NK-92 (cell line): ENCODE results near the gene MYO1D.
"Not testable (repeated sequence)": the region's sequence is repeated elsewhere in the genome, so short reads cannot be mapped to it uniquely, and the experiment has no call there.

Experiments
- DNase-seq: peaks from one replicate; lab custom pipeline; 2025; ENCODE audit not compliant: unreplicated experiment; lab: John Stamatoyannopoulos, UW

Gene MYO1D

DNA sequence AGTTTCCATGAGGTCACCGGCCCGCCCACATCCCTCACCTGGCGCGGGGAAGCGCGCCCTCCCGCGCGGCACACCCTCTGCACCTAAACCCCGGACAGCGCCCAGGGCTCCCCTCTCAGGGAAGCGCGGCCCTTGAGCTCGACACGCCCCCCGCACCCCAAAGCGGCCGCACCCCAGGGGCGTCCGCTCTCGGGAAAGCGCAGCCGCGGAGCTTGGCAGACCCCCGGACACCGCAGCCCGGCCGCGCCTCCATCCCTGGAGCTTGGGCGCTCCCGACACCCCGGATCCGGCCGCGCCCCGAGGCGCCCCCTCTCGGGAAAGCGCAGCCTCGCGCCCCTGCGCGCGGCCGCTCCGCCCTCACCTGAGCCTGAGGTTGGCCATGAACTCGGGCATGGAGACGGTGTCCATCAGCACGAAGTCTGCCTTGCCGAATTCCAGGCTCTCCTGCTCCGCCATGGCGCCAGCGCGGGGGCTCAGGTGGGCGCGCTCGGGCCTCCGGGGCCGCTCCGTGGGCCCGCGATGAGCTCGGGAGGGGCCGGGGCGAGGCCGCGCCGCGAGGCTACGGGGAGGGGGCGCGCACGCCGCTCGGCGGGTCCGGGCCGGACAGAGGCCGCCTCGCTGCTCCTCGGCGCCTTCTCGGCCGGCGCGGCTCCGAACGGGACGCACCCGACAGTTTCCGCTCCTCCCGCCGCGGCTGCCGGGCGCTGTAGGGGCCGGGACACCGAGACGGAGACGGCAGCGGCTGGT is at the start of gene MYO1D:
Gene MYO1D (minus strand): TSS at position 708 of the 747 bp plus-strand sequence. CDS start 252 bp downstream, at position 456.
- DNase-seq = no peak

DNA sequence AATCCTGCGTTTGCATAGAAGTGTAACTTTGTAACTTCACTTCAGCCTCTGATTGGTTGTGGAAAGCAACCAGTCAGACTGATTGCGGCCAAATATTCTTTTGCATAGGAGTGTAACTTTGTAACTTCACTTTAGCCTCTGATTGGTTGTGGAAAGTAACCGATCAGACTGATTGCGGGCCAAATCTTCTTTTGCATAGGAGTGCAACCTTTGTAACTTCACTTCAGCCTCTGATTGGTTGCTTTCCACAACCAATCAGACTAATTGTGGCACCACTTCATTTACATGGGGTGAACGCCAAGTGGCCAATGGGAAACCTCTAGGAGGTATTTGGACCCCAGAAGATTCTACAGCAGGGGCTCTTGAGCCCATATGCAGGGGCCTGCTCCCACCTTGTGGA is 49.3 kb upstream of the MYO1D start:
- DNase-seq = no peak

GRCh38 chr17:32923905-32924304 is 47.0 kb upstream of the MYO1D start:
- not testable (repeated sequence) for DNase-seq

- DNase-seq = no peak
Measured at GRCh38 chr17:32921017-32921416, 44.1 kb upstream of the MYO1D start.

DNA sequence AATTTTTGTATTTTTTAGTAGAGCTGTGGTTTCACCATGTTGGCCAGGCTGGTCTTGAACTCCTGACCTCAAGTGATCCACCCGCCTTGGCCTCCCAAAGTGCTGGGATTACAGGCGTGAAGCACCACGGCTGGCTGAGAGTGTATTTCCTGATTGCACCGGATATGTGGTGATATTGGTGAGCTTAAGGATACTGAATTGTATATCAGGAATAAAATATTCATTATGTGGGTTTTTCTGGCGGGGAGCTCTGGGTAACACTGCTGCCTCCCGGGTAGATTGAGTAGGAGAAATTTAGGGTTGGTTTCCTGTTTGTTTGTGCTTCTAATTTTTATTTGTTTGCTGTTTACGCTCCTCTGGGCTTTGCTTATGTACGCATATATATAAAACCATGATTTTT is 43.4 kb upstream of the MYO1D start:
- DNase-seq = no peak

- DNase-seq = not testable (repeated sequence)
Measured at GRCh38 chr17:32919876-32920275, 43.0 kb upstream of the MYO1D start.

DNA sequence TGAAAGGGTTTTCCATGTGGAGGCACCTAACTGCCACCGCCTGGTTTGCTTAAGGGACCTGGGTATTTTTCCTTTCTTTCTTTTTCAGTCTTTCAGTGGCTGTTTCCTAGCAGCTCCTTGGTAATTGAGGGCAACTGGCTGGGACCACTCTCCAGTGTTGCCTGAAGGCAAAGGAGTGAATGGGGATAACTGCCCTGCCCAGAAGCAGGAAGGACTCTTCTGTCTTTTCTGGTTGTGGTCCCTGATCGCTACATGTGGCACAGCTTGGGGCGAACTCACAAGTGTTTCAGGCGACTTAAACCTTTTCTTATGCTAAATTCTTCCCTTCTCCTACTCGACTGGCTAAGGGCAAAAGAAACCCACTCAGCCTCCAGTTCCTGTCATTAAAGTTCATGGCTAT is 40.9 kb upstream of the MYO1D start:
- no peak for DNase-seq

DNA sequence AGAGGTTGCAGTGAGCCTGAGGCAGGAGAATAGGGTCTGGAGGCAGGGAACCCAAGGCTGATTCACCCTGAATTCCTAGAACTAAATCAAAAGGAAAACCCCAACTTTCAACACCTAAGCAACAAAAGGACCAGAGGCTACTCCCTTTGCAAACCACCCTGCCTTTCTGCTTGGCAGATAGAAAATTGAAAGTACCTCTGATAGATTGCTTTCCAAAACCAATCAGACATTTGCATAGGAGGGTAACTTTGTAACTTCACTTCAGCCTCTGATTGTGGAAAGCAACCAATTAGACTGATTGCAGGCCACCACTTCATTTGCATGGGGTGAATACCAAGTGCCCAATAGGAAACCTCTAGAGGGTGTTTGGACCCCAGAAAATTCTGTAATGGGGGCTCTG is 40.2 kb upstream of the MYO1D start:
- no peak for DNase-seq

- no peak for DNase-seq
Measured at GRCh38 chr17:32916134-32916533, 39.2 kb upstream of the MYO1D start.

DNA sequence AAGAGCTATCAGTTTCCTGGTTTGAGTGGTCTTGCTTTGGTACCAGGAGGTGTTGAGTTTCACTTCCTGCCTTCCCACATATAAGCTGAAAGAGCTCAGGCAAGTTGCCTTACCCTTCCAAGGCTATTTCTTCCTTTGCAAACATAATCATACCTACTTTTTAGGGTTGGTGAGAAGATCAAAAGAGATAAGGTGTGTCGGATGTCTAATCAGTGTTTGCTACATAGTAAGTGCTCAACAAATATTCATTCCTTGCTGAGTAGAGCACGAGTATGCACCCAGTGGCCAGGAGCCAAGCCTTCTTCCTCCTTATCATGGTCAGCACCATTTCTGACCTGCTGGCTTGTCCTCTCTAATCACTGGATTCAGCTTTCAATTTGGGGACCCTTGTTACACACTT is 38.3 kb upstream of the MYO1D start:
- DNase-seq = no peak

GRCh38 chr17:32914181-32914580 is 37.3 kb upstream of the MYO1D start:
- DNase-seq = no peak

DNA sequence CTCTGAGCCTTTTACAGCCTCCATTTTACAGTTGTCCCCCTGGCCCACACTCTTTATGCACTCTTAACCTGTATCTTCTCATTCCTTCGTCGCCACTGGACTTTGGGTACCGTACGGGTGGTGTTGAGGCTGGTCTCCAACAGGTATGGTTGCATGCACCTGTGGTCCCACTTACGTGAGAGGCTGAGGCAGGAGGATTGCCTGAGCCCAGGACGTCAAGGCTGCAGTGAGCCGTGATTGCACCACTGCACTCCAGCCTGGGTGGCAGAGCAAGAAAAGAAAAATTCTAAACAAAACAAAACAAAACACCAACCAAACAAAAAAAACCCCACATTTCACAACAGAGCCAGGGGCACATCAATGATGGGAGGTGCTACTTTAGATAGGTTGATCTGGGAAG is 36.7 kb upstream of the MYO1D start:
- no peak for DNase-seq

GRCh38 chr17:32912218-32912897 is 35.4 kb upstream of the MYO1D start:
- no peak for DNase-seq

DNA sequence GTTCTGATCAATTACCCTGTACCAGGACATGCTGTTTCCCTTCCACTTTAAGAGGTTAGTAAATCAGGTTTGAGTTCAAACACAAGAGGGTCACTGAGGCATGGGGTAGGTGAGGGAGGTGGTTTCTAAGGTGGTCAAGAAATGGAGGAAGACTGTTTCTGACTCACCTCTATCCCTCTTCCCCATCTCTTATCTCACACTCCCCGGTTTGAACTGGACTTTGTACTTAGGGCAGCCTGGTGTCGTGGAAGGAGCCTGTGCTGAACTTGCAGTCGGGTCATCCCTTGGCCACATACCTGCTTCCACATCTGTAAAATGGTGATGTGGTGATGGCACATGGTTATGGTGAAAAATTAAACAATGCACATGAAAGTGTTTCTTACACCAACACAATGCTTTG is 33.8 kb upstream of the MYO1D start:
- no peak for DNase-seq

- DNase-seq = no peak
Measured at GRCh38 chr17:32909787-32910369, 33.0 kb upstream of the MYO1D start.

- DNase-seq = no peak
Measured at GRCh38 chr17:32907583-32907982, 30.7 kb upstream of the MYO1D start.

GRCh38 chr17:32904891-32905290 is 28.0 kb upstream of the MYO1D start:
- no peak for DNase-seq

- DNase-seq = no peak
Measured at GRCh38 chr17:32903774-32904673, 27.1 kb upstream of the MYO1D start.

DNA sequence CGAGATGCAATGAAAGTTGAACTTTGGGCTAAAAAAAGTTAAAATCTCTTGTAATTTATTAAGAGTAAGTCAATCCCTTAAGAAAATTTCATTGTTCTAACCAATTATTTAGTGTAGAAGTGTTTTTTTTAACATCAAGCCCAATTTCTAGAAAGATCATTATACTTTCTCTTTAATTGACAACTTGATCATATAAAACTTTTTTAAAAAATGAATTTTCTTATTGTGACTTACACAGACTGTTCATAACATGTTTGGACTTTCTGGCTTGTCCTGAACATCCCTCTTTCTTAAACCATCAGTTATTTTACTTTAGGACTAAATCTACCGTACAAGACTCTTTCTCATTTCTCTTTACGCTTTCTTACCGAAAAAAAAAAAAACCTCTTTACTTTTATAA is 24.8 kb upstream of the MYO1D start:
- DNase-seq = no peak

DNA sequence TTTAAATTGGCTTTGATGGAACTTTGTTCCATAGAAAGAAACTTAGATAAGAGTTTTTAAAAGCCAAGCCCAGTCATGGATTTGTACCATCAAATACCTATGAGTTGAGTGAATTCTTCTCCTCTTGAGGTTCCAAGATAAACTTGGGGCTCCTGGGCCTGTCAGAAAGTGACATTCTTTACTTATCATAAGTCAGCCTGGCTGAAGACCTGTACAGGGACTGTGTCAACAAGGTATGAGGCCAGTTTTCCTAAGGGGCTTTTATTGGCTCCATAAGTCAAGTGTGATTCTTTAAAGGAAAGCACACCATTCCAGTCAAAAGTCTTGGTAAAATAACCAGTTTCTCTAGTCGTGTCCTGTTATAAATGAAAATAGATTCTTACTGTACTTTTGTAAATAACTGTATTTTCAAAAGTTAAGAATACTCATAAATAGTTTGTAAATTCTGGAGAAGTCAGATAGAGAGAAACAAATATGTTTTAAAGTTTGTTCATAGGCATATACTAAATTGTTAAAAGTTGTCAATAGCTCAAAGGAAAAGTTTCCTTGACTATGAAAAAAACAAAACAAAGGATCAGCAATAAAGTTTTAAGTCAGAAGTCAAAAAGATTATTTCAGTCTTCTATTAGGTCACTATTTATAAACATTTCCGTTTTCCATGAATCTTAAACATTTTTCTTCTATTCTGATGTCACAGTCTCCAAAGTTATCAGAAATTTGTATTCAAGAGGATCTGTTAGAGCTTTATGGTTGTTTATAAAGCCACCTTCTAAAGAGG is 22.5 kb upstream of the MYO1D start:
- DNase-seq = no peak
